HG03521 (cell line): ENCODE results near the gene MATN3.

Source experiments
- ATAC-seq: cut with Tn5 transposase; IDR thresholded peaks from one replicate; pipeline ENCODE4 v1.9.1; 2021; ENCODE audit warnings: mild to moderate bottlenecking, moderate library complexity; ENCODE audit not compliant: unreplicated experiment

The MATN3 gene

GRCh38 chr2:20040489-20041172 is 28.2 kb upstream of the MATN3 start:
- ATAC-seq = no peak

- no peak for ATAC-seq
These were observed 25.2 kb upstream of the MATN3 start for GRCh38 chr2:20037660-20038059.

- ATAC-seq = no peak
These were observed 23.6 kb upstream of the MATN3 start for GRCh38 chr2:20035955-20036666.

DNA sequence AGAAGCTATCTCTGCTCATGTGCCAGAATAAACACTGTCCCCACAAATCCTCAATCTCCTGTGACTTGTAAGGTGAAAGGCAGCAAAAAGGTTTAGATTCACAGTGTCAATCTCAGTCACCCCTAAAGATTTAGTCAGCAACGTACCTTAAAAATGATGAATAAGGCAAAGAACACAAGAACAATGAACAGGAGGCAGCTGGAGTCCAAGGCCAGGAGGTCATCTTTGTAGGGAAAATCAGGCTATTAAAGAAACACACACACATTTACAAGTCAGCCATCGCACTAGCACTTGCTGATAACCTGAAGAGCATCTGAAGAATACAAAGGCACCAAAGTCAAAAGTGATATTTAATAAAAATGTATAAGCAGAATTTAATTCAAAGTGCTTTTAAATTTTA is 22.4 kb upstream of the MATN3 start:
- ATAC-seq = no peak

GRCh38 chr2:20034218-20034617 is 21.8 kb upstream of the MATN3 start:
- ATAC-seq = no peak

GRCh38 chr2:20033322-20033721 is 20.9 kb upstream of the MATN3 start:
- no peak for ATAC-seq

DNA sequence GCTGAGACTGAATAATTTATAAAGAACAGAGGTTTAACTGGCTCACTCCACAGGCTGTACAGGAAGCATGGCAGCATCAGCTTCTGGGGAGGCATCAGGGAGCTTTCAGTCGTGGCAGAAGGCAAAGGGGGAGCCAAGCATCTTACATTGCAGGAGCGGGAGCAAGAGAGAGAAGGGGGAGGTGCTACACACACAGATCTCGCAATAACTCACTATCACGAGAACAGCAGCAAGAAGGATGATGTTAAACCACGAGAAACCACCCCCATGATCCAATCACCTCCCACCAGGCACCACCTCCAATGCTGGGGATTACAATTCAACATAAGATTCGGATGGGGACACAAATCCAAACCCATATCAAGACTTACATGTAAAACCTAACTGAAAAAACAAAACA is 17.8 kb upstream of the MATN3 start:
- ATAC-seq = no peak

DNA sequence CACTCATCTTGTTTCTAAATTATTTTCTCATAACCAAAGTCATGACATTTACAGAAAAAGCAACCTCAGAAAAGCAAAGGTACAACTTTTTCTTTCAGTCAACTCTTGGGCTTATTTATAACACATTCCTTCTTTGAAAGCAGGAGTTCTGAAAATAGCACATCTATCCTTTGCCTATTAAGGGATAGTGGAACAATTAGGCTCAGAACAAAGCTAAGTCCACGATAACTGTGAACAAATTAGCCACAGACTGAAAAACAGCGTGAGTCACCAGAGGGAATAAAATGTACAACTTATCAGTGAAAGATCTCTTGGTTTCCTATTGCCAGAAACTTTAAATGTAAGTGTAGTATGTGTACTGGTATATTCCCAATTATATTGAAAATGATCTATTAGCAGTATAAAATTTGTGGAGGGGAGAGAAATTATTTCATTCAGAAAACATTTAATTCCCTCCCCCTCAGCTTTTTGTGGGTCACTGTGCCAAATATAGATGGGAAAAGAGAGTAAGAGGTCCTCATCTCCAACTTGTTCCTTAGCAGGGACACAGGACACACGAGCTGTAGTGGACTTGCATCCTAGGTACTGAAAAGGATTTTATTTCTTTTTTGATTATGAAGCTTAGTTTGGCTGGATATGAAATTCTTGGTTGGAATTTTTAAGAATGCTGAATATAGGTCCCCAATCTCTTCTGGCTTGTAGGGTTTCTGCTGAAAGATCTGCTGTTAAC is 15.4 kb upstream of the MATN3 start:
- ATAC-seq = no peak

DNA sequence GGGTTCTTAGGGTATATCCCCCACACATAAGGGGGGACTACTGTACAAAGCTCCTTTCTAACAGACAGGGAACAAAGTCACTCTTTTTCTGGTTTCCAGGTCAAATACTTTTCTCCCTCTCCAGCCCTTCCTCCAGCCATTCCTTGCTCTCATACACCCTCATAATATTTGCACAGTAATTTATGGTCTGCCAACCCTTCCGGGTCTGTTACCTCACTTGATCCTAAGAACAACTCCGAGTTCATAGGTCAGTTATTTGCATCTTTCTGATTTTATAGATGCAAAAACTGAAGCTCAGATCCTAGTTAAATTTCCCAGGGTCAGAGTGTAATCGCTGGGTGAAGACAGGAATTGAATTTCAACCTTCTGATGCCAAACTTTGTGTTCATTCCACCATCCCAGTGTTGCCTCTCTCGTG is 14.8 kb upstream of the MATN3 start:
- no peak for ATAC-seq

DNA sequence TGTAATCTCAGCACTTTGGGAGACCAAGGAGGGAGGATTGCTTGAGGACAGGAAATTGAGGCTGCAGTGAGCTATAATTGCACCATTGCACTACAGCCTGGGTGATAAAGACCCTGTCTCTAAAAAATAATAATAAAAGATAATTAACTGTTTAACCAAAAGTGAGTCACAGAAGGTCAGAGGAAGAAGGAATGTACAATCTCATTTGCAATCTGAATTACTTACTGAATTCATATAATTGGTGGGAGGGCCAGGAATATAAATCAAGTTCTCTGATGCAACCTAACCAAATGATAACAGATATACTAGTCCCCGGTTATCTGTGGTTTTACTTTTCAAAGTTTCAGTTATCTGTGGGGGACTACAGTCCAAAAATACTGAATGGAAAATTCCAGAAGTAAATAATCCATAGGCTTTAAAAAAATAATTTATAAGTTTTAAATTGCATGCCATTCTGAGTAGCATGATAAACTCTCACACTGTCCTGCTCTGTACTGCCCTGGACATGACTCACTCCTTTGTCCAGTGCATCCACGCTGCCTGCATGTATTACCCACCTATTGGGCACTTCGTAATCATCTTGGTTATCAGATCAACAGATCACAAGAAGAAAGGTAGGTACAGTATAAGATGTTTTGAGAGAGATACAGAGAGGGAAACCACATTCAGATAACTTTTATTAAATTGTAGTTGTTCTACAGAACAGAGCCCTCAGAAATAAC is 12.8 kb upstream of the MATN3 start:
- no peak for ATAC-seq

- ATAC-seq = no peak
These were observed 11.2 kb upstream of the MATN3 start for GRCh38 chr2:20023688-20024087.

GRCh38 chr2:20021405-20022009 is 9.0 kb upstream of the MATN3 start:
- no peak for ATAC-seq

DNA sequence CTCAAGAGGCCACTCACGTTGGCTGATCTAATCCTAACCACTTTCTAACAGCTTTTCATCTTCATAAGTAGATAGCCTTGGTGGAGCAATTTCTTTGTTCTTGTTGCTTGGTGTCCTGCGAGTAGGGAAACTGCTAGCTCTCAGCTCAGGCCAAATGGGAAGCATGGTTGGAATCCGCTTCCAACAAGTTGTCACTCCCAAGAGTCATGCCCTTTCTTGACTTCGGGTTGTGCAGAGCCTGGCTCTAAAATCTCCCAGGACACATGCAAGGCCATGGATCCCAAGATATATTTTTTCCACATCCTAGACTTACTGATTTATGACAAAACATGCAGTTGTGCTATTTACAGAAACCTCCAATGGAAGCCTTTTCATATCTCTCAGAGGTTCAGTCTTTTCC is 7.3 kb upstream of the MATN3 start:
- no peak for ATAC-seq

DNA sequence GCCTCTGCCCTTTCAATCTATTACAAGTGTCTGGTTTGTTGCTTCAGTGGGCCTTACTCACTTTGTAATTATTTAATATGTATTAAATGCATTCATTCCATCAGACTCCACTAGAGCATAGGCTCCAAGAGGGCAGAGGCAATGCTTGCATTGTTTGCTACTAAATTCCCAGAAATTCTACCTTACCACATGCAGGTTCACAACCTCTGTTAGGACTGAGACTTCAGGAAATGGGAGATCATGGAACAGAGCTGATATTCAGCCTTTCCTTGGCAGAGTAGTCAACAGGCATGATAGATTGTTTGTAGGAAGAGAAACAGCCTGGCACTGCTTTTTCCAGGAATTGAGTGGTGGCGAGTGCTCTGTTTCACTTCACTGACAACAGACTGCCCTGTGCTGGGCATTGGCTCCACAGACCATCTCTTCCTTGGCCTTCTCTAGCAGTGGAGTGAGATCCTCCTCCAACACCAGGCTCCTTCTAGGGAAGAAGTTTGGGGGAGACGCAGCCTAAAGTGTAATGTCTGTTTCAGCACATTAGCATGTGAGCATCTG is 6.2 kb upstream of the MATN3 start:
- no peak for ATAC-seq

DNA sequence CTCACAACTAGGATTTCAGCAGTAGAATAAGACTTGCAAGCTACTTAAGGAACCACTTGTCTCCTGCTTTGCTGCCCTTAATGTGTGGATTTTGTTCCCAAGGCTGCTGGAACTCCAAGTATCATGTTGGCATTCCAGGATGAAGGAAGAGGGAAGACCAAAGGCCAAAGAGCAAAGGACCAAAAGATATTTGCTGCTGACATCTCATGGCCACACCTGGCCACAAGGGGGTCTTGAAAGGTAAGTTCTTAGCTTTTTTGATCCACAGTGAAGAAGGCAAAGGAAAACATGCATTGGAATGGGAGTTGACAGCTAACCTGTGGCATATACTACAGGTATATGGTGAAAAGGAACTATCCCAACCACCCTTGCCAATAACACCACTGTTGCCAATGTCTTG is 3.9 kb upstream of the MATN3 start:
- ATAC-seq = no peak

DNA sequence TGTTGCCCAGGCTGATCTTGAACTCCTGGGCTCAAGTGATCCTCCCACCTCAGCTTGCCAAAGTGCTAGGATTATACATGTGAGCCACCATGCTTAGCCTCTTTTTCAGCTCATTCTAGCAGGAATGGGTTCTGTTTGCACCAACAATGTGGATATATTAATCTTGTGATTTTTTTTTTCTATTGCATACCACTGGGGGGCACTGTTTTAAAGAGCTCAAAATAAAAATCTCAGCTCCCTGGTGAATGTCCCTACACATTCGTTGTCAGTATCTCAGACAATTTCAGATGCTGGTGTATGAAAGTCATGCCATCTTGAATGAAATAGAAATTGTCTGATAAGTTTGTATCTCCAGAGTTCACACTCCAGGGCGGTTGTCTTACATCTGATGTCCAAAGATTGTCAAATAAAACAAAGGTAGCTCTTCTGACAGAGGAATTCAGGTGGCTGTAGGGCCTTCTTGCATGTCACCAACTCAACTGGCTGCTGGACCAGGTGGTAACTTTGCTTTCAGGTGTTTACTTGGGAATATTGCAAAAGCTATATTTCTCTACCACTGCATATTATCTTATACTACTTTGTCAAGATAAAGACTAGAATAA is 3.1 kb upstream of the MATN3 start:
- no peak for ATAC-seq

DNA sequence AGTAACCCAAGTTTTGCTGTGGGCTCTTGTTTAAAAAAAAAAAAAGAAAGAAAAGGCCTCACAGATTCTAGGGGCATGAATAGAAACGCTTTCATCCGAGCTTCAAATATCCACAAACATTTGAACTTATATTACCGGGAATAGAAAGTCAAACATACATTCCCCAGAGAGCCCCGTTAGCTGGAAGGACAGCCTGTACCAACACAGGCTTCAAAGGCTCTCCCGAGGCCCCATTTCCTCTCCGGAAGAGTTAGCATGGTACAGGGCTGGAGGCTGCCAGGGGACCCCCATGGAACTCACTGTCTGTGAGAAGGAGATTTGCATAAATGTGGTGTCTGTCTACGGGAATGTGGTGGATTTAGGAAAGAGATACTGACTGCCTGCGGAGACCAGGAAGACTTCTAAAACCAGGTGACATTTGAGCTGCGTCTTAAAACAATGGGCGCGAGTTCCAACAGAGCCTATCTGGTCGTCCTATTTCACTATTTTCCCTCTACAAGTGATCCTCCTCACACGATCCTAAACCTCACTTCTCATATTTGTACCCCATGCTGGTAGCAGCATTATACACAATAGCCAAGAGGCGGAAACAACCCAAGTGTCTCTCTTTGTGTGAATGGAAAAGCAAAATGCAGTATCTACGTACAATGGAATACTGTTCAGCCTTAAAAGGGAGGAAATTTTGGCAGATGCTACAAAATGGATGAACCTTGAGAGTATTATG is 820 bp upstream of the MATN3 start:
- ATAC-seq = no peak

DNA sequence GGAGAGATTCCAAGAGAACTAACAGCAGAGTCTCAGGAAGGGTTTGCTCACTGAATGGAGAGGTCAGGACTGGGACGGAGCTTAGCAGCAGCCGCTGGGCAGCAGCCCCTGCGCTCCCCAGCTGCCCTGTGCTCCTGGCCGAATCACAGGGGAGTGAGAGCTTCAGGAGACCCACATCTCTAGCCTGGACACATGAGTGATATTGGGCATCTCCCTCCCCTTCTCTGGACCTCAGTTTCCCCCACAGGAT is 511 bp downstream of the MATN3 start:
- ATAC-seq = no peak

- no peak for ATAC-seq
These were observed 1.0 kb downstream of the MATN3 start for GRCh38 chr2:20011276-20012031.
